ENCODE measurements around the gene FOS. TPM values are rescaled to one million over a fixed set of nuclear protein-coding genes. Genes with fewer than 3 reads are reported as not detected.
A peak's percentile ranks its signal among the peaks of the same experiment; 100 is the strongest.
"Not testable (repeated sequence)": the region's sequence is repeated elsewhere in the genome, so short reads cannot be mapped to it uniquely, and the experiment has no call there.

Gene FOS
- total RNA-seq, 4 donors from 2014 or later = 62.2 to 181 (median 88.6) TPM

DNA sequence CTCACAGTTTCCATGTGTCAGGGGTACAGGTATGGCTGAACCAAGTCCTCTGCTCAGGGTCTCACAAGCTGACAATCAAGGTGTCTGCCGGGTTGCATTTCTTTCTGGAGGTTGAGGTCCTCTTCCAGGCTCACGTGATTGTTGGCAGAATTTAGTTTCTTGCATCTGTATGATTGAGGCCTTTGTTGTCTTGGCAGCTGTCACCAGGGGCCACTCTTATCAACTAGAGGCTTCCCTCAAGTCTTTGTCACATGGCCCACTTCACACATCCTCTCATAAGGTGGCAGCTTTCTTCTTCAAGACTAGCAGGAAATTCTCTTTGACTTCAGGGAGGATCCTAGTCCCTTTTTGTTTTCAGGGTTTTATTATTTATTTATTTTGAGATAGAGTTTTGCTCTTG, 46.0 kb upstream of the FOS start:
- no peaks in the 10 kb centered on the region for H3K9me3 ChIP-seq
- intact Hi-C loops (cut with DNase I) = no loop called here
- H3K36me3 ChIP-seq = no peaks in the 10 kb centered on the region
- H3K4me3 ChIP-seq = no peak overlapping the region
- TF ChIP-seq, protein P1, sequence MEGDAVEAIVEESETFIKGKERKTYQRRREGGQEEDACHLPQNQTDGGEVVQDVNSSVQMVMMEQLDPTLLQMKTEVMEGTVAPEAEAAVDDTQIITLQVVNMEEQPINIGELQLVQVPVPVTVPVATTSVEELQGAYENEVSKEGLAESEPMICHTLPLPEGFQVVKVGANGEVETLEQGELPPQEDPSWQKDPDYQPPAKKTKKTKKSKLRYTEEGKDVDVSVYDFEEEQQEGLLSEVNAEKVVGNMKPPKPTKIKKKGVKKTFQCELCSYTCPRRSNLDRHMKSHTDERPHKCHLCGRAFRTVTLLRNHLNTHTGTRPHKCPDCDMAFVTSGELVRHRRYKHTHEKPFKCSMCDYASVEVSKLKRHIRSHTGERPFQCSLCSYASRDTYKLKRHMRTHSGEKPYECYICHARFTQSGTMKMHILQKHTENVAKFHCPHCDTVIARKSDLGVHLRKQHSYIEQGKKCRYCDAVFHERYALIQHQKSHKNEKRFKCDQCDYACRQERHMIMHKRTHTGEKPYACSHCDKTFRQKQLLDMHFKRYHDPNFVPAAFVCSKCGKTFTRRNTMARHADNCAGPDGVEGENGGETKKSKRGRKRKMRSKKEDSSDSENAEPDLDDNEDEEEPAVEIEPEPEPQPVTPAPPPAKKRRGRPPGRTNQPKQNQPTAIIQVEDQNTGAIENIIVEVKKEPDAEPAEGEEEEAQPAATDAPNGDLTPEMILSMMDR (IDR thresholded peaks at IDR 0.05) = no peak
- TF ChIP-seq POLR2A (IDR thresholded peaks at IDR 0.05) = no peak
- no peaks in the 10 kb centered on the region for H3K27me3 ChIP-seq
- 72 to 93% methylated on average over 2 of the region's 2 CpGs for WGBS, 2 donors
- no peak overlapping the region for H3K27ac ChIP-seq
- H3K4me1 ChIP-seq = peaks cover 33 to 72% (median 38%) of the 10 kb centered on the region in 3 donors
- no peak for DNase-seq

DNA sequence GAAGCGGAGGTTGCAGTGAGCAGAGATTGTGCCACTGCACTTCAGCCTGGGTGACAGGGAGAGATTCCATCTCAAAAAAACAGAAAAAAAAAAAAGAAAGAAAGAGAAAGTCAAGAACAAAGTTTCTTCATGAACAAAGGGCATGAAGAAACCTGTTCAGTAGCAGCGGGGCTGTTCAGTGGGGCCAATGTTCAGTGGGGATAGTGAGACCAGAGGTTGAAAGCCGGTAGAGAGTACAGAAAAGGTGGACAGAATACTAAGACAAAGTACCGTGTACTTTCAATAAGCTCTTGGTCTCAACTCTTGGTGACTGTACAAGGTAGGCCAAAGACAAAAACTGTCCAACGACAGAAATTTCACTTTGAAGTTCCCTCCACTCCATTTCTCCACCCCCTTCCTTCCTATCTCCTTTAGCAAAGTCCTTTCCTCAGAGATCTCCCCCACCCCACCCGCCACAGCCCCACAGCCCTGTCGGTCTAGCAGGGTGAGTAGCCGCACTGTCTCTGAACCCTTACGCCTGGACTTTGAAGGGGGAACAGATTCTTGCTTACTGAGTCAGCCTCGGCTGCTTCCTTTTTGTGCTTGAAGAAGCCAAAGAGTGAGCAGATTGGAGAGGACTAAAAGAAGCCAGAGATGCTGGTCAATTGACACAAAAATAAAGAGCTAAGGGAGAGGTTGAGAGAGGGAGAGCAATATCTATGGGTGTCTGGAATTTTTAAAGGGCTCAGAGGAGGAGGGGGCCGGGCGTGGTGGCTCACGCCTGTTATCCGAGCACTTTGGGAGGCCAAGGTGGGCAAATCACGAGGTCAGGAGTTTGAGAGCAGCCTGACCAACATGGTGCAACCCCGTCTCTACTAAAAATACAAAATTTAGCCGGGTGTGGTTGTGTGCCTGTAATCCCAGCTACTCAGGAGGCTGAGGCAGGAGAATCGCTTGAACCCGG, 44.2 kb upstream of the FOS start:
- intact Hi-C loops (cut with DNase I) = no loop called here
- H3K27me3 ChIP-seq = no peaks in the 10 kb centered on the region
- peaks cover 38 to 87% (median 42%) of the 10 kb centered on the region in 3 donors for H3K4me1 ChIP-seq
- H3K4me3 ChIP-seq = no peak overlapping the region
- H3K9me3 ChIP-seq = no peaks in the 10 kb centered on the region
- WGBS, 2 donors = 53 to 58% methylated on average over 18 to 19 of the region's 19 CpGs
- no peak for TF ChIP-seq POLR2A (IDR thresholded peaks at IDR 0.05)
- TF ChIP-seq, protein P1 (IDR thresholded peaks at IDR 0.05) = no peak
- H3K27ac ChIP-seq = peak overlapping the region; percentile 35 to 71 (median 64)
- no peak for DNase-seq
- no peaks in the 10 kb centered on the region for H3K36me3 ChIP-seq

DNA sequence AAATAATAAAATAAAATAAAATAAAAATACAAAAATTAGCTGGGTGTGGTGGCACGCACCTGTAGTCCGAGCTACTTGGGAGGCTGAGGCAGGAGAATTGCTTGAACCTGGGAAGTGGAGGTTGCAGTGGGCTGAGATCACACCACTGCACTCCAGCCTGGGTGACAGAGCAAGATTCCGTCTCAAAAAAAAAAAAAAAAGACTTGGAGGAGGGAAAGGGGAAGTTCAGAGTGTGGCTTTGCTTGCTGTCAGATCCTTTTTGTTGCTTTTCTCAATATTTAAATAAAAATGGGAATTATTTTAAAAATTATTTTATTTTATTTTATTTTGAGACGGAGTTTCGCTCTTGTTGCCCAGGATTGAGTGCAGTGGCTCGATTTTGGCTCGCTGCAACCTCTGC, 43.4 kb upstream of the FOS start:
- H3K4me3 ChIP-seq; DNase-seq; intact Hi-C loops (cut with DNase I); H3K9me3 ChIP-seq; H3K27me3 ChIP-seq; H3K36me3 ChIP-seq: not testable (repeated sequence)
- Histone ChIP-seq H3K27ac (peak overlapping the region in 1 of 4 donors; percentile 70), H3K4me1 (peaks cover 30 to 87% (median 42%) of the 10 kb centered on the region in 3 donors)
- WGBS, 2 donors = 81 to 85% methylated on average over 7 of the region's 7 CpGs

DNA sequence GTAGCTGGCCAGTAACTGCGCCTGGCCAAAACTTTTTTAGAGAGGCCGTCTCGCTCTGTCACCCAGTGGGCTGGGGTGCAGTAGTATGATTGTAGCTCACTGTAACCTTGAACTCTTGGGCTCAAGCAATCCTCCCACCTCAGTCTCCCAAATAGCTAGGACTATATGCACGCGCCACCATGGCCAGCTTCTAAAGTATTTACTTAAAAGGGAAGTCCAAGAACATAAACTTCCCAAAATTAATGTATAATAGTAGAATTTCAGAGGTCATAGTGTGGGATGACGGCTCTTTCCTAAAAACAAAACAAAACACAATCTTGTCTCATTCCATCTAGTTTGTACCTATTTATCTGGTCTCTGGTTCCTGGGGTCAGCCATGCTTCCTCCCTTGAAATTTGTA, 42.2 kb upstream of the FOS start:
- Histone ChIP-seq H3K4me3 (no peak overlapping the region), H3K4me1 (peaks cover 20 to 87% (median 40%) of the 10 kb centered on the region in 3 donors), H3K27me3 (no peaks in the 10 kb centered on the region), H3K9me3 (no peaks in the 10 kb centered on the region), H3K36me3 (no peaks in the 10 kb centered on the region), H3K27ac (peak overlapping the region; percentile 21 to 75 (median 62))
- 83 to 98% methylated on average over 5 to 6 of the region's 6 CpGs for WGBS, 2 donors
- intact Hi-C loops (cut with DNase I) = no loop called here
- no peak for DNase-seq
- no peak for TF ChIP-seq POLR2A (IDR thresholded peaks at IDR 0.05)
- TF ChIP-seq, protein P1 (IDR thresholded peaks at IDR 0.05) = no peak

DNA sequence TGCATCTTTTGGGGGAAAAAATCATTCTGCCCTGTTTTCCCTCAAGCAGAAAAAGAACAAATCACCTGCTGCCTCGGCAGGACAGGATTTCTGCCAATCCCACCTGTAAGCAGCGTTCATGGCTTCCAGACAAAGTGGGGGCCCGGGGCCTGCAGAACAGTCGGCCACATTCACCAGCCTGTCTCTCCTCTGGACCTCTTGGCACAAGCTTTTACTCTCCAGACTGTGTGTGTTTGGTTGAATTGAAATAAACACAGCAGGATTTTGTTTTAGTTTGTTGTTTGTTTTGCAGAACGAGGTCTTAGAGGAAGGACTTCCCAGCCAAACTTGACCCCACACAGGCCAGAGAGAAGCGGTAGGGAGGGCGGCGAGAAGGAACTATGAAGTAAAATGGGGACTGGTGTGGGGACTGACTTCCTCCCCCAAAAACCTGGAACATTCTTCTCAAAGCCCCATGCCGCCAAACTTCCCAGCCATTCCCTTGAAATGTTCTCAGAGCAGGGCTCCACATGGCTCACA, 41.7 kb upstream of the FOS start:
- Histone ChIP-seq H3K27me3 (no peaks in the 10 kb centered on the region), H3K4me1 (peaks cover 20 to 88% (median 40%) of the 10 kb centered on the region in 3 donors), H3K36me3 (no peaks in the 10 kb centered on the region), H3K9me3 (no peaks in the 10 kb centered on the region), H3K4me3 (no peak overlapping the region), H3K27ac (peak overlapping the region; percentile 21 to 75 (median 62))
- TF ChIP-seq, protein P1 (IDR thresholded peaks at IDR 0.05) = no peak
- no peak for TF ChIP-seq POLR2A (IDR thresholded peaks at IDR 0.05)
- DNase-seq = no peak
- intact Hi-C loops (cut with DNase I) = no loop called here
- 57 to 64% methylated on average over 8 to 9 of the region's 9 CpGs for WGBS, 2 donors
